Karpas-422 (cell line): Measurements from ENCODE around the gene PRRC2B. TPM values are rescaled to one million over a fixed set of nuclear protein-coding genes. Genes with fewer than 3 reads are reported as not detected.
"Not testable (repeated sequence)": the region's sequence is repeated elsewhere in the genome, so short reads cannot be mapped to it uniquely, and the experiment has no call there.

Experiments
- DNase-seq: peaks from one replicate; pipeline ENCODE4 v3.0.0-alpha.2; 2015
- H2AFZ ChIP-seq: fragments of 200-600 bp; sonication (generic); 2 replicates; pipeline ENCODE4 v1.6.1; 2014; ENCODE audit warnings: antibody characterized with exemption, low read length, mixed read lengths
- H3K27ac ChIP-seq: fragments of 200-600 bp; sonication (generic); 2 replicates; pipeline ENCODE4 v1.5.1; 2014; ENCODE audit warnings: mild to moderate bottlenecking, low read length, moderate library complexity
- H3K27me3 ChIP-seq: fragments of 200-600 bp; sonication (generic); 2 replicates; pipeline ENCODE4 v1.6.1; 2014; ENCODE audit warnings: low read length, mixed read lengths
- H3K36me3 ChIP-seq: fragments of 200-600 bp; sonication (generic); 2 replicates; pipeline ENCODE4 v1.6.1; 2014; ENCODE audit warnings: low read length, mixed read lengths; ENCODE audit not compliant: insufficient read depth
- H3K4me1 ChIP-seq: fragments of 200-600 bp; sonication (generic); 2 replicates; pipeline ENCODE4 v1.6.1; 2014; ENCODE audit warnings: mild to moderate bottlenecking, low read length, mixed read lengths
- H3K4me2 ChIP-seq: fragments of 200-600 bp; sonication (generic); 2 replicates; pipeline ENCODE4 v1.6.1; 2014; ENCODE audit warnings: low read length, low read depth, mild to moderate bottlenecking; ENCODE audit not compliant: poor library complexity, severe bottlenecking
- H3K4me3 ChIP-seq: fragments of 200-600 bp; sonication (generic); 2 replicates; pipeline ENCODE4 v1.5.1; 2014; ENCODE audit warnings: mild to moderate bottlenecking, antibody characterized with exemption, low read length, mixed read lengths
- H3K79me2 ChIP-seq: fragments of 200-600 bp; sonication (generic); 2 replicates; pipeline ENCODE4 v1.6.1; 2014; ENCODE audit warnings: mild to moderate bottlenecking, low read length, mixed read lengths
- H3K9ac ChIP-seq: fragments of 200-600 bp; sonication (generic); 2 replicates; pipeline ENCODE4 v1.6.0; 2014; ENCODE audit warnings: low read length
- H3K9me2 ChIP-seq: fragments of 200-600 bp; sonication (generic), shearing (Covaris generic); replicated peaks from 2 replicates; pipeline ENCODE4 v1.6.0; 2014; ENCODE audit warnings: mild to moderate bottlenecking, low read length, moderate library complexity; ENCODE audit not compliant: insufficient read depth
- H3K9me3 ChIP-seq: fragments of 300-700, 200-600 bp; sonication (generic); 2 replicates; pipeline ENCODE4 v1.6.1; 2014; ENCODE audit warnings: low read length, mixed read lengths
- H4K20me1 ChIP-seq: fragments of 200-600 bp; sonication (generic); 2 replicates; pipeline ENCODE4 v1.6.1; 2014; ENCODE audit warnings: mild to moderate bottlenecking, antibody characterized with exemption, low read length, low read depth; ENCODE audit not compliant: insufficient read depth
- total RNA-seq: library from RNA; depleted of rRNA; stranded (reverse); fragments of >200 nt; shearing (Covaris generic); gene quantifications from 2 replicates; pipeline ENCODE4 v1.2.3, GENCODE V29; 2014; ENCODE audit warnings: low replicate concordance

Gene PRRC2B
- total RNA-seq, 1 experiment from 2014 or later, result 83.8 TPM

DNA sequence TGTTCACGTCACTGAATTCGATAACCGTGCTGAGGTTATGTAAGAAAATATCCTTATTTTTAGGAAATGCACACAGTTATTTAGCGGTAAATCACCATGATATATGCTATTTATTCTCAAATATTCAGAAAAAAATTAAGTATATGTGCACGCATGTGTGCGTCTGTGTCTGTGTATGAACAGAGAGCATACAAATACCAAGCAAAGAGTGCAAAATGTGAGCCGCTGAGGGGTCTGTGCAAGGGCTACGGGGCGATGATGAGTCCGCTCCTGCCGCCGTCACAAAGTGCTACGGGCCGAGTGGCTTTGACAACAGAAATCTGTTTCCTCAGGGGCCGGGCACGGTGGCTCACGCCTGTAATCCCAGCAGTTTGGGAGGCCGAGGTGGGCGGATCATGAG is 144.1 kb downstream of the PRRC2B start:
- H3K4me3 ChIP-seq, result no peak overlapping the region
- no peaks in the 10 kb centered on the region for H4K20me1 ChIP-seq
- no peaks in the 10 kb centered on the region for H3K9me2 ChIP-seq
- no peaks in the 10 kb centered on the region for H3K9me3 ChIP-seq
- DNase-seq, result no peak
- H3K4me2 ChIP-seq, result no peak overlapping the region
- no peak overlapping the region for H2AFZ ChIP-seq
- no peaks in the 10 kb centered on the region for H3K79me2 ChIP-seq
- H3K27ac ChIP-seq, result no peak overlapping the region
- no peaks in the 10 kb centered on the region for H3K27me3 ChIP-seq
- H3K4me1 ChIP-seq, result no peaks in the 10 kb centered on the region
- no peaks in the 10 kb centered on the region for H3K36me3 ChIP-seq
- H3K9ac ChIP-seq, result no peak overlapping the region

DNA sequence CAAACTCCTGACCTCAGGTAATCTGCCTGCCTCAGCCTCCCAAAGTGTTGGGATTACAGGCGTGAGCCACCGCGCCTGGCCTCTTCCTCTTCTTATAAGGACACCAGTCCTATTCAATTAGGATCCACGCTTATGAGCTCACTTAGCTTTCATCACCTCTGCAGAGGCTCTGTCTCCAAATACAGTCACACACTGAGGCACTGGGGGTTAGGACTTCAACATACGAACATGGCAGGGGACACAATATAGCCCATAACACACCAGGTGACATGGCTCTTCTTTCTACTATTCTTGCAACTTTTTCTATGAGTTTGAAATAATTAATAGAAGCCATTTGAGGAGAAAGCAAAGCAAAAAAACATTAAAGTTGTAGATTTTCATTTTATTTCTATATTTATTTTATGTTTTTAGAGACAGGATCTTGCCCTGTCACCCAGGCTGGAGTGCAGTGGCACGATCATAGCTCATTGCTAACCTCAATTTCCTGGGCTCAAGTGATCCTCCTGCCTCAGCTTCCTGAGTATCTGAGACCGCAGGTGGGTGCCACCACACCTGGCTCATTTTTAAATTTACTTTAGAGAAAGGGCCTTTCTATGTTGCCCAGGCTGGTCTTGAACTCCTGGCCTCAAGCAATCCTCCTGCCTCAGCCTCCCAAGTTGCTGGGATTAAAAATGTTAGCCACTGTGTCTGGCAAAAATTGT is 145.5 kb downstream of the PRRC2B start:
- no peak overlapping the region for H3K9ac ChIP-seq
- no peaks in the 10 kb centered on the region for H3K27me3 ChIP-seq
- H3K4me2 ChIP-seq, result no peak overlapping the region
- H3K79me2 ChIP-seq, result no peaks in the 10 kb centered on the region
- no peak for DNase-seq
- no peak overlapping the region for H3K4me3 ChIP-seq
- no peaks in the 10 kb centered on the region for H3K36me3 ChIP-seq
- no peaks in the 10 kb centered on the region for H4K20me1 ChIP-seq
- H3K4me1 ChIP-seq, result no peaks in the 10 kb centered on the region
- no peaks in the 10 kb centered on the region for H3K9me3 ChIP-seq
- H2AFZ ChIP-seq, result no peak overlapping the region
- no peak overlapping the region for H3K27ac ChIP-seq
- H3K9me2 ChIP-seq, result no peaks in the 10 kb centered on the region

DNA sequence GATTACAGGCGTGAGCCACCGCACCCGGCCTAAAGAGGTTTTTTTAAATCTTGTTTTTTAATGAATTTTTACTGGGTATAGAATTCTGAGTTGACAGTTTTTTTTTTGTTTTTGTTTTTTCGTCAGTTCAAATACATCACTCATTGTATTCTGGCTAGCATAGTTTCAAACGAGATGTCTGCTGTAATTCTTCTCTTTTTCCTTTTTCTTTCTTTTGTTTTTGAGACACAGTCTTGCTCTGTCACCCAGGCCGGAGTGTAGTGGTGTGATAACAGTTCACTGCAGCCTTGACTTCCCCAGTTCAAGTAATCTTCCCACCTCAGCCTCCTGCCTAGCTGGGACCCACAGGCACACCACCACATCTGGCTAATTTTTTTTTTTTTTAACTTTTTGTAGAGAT is 149.3 kb downstream of the PRRC2B start:
- no peak for DNase-seq
- Histone ChIP-seq H3K79me2 (no peaks in the 10 kb centered on the region), H3K9ac (no peak overlapping the region), H3K36me3 (no peaks in the 10 kb centered on the region), H4K20me1 (no peaks in the 10 kb centered on the region), H3K27me3 (no peaks in the 10 kb centered on the region), H3K4me2 (no peak overlapping the region), H3K9me3 (no peaks in the 10 kb centered on the region), H3K9me2 (no peaks in the 10 kb centered on the region), H3K27ac (no peak overlapping the region), H2AFZ (no peak overlapping the region), H3K4me3 (no peak overlapping the region), H3K4me1 (no peaks in the 10 kb centered on the region)

DNA sequence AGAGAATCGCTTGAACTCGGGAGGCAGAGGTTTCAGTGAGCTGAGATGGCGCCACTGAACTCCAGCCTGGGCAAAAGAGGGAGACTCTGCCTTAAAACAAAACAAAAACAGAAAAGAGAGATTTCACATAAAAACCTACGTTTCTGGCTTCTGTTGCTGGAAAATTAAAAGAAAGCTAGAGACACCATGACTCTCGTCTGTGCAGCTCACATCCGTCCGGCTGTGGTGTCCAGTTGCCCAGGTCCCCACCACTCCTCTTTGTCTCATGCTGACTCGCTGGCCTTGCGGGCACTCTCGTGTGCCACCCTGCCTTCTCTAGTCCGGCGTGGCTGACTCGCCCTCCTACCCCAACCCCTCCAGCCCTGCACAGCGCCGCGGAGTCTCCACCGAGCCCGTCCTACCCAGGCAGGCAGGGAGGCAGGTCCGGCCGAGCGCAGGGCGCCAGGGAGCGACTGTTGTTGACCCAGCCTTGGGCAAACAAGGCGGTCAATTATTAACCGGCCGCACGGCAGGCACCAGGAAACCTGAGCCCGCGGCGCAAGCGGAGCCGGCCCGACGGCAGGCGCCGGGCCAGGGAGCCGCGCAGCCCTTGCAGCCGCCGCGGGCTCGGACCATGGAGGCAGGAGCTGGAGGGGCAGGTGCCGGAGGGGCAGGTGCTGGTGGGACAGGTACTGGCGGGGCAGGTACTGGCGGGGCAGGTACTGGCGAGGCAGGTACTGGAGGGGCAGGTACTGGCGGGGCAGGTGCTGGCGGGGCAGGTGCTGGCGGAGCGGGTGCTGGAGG is 151.3 kb downstream of the PRRC2B start, which contains the start of gene PRRT1B:
Gene PRRT1B (plus strand): TSS at position 521 of the 783 bp plus-strand sequence. CDS start 93 bp downstream, at position 614.
- DNase-seq, result no peak
- H4K20me1 ChIP-seq, result no peaks in the 10 kb centered on the region
- H3K9ac ChIP-seq, result no peak within 1 kb of the TSS
- H3K79me2 ChIP-seq, result no peaks in the 10 kb centered on the region
- no peak within 1 kb of the TSS for H3K4me3 ChIP-seq
- H3K27ac ChIP-seq, result no peak within 1 kb of the TSS
- no peak within 1 kb of the TSS for H3K4me2 ChIP-seq
- no peaks in the 10 kb centered on the region for H3K9me2 ChIP-seq
- H3K9me3 ChIP-seq, result no peaks in the 10 kb centered on the region
- H2AFZ ChIP-seq, result no peak within 1 kb of the TSS
- H3K4me1 ChIP-seq, result no peaks in the 10 kb centered on the region
- H3K27me3 ChIP-seq, result no peaks in the 10 kb centered on the region
- H3K36me3 ChIP-seq, result no peaks in the 10 kb centered on the region

DNA sequence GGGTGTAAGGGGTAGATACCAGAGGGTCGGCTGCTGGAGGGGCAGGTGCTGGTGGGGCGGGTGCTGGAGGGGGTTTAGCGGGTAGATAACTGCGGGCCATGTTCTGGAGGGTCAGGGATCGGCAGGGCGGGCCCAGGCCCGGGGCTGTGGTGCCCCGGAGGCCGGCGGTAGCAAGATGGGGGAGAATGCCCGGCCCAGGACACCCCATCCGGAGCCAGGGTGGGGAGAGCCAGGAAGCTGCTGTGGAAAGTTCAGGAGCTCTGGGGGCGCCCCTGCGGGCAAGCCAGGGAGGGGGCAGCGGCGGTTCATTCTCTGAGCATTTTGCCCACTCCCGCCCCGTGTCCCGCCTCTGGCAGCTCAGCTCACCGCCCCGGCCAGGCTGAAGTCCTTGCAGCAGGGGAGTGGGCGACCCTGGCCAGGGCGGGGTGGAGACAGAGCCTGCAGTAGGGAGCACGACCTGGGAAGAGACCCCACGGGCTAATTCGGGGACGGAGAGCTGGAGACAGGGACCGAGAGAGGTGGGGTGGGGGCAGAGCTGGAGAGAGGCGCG is 152.0 kb downstream of the PRRC2B start:
- Histone ChIP-seq H2AFZ (no peak overlapping the region), H3K27ac (no peak overlapping the region), H4K20me1 (no peaks in the 10 kb centered on the region), H3K36me3 (no peaks in the 10 kb centered on the region), H3K79me2 (no peaks in the 10 kb centered on the region), H3K4me3 (no peak overlapping the region), H3K9me2 (no peaks in the 10 kb centered on the region), H3K4me1 (no peaks in the 10 kb centered on the region), H3K4me2 (no peak overlapping the region), H3K9ac (no peak overlapping the region), H3K9me3 (no peaks in the 10 kb centered on the region), H3K27me3 (no peaks in the 10 kb centered on the region)
- no peak for DNase-seq

DNA sequence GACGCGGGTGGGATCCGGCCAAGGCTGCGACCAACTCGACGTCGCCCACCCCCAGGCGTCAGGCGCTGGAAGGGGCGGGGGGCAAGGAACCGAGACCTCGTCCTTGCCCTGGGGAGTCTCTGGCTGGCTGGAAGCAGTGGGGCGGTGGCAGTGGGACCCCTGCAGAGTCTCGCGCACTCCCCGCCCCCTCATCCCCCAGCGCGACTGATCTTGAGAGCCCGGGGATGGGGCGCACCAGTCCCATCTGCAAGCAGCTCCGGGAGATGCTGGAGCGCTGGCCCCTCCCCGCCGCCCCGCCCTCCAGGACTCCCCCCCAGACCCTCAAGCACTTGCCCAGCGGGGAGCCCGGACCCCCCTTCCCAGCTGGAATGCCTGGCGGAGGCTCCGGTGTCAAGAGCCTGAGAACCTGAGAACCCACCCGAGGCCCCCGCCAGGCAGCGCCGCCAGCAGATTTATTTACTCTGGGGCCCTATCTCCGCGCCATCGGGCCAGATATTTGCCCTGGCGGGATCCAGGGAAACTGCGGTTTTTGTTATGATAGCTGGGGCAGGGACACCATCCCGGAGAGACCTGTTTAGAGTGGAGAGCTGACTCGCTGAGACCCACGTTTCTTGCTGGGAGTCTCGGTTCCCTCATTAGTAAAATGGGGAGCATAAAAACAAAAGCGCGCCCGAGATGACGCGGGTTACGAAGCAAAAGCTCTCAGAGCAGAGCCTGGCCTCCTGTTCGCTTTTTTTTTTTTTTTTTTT is 152.6 kb downstream of the PRRC2B start:
- H3K9ac ChIP-seq, result no peak overlapping the region
- no peak overlapping the region for H3K27ac ChIP-seq
- H3K27me3 ChIP-seq, result no peaks in the 10 kb centered on the region
- no peak overlapping the region for H2AFZ ChIP-seq
- H3K79me2 ChIP-seq, result no peaks in the 10 kb centered on the region
- DNase-seq, result no peak
- H3K36me3 ChIP-seq, result no peaks in the 10 kb centered on the region
- H3K4me3 ChIP-seq, result no peak overlapping the region
- H3K4me1 ChIP-seq, result no peaks in the 10 kb centered on the region
- H3K4me2 ChIP-seq, result no peak overlapping the region
- H3K9me3 ChIP-seq, result no peaks in the 10 kb centered on the region
- H3K9me2 ChIP-seq, result no peaks in the 10 kb centered on the region
- no peaks in the 10 kb centered on the region for H4K20me1 ChIP-seq

DNA sequence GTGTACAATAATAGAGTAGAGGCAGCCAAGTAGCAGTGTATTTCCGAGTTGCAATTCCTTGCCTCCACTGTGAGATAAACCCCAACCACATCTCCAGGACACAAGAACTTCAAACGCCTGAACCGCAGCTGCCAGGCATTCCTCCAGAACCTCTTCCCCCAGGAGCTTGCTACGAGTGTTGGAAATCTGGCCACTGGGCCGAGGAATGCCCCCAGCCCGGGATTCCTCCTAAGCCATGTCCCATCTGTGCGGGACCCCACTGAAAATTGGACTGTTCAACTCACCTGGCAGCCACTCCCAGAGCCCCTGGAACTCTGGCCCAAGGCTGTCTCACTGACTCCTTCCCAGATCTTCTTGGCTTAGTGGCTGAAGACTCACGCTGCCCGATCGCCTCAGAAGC is 155.3 kb downstream of the PRRC2B start:
- H3K4me1 ChIP-seq, H3K4me2 ChIP-seq, H3K9me2 ChIP-seq, H3K4me3 ChIP-seq, DNase-seq, H4K20me1 ChIP-seq, H3K9me3 ChIP-seq, H3K9ac ChIP-seq, H3K79me2 ChIP-seq, H3K27me3 ChIP-seq, H3K36me3 ChIP-seq, H2AFZ ChIP-seq, H3K27ac ChIP-seq: not testable (repeated sequence)
